ENCODE results near the gene EID3.

DNA sequence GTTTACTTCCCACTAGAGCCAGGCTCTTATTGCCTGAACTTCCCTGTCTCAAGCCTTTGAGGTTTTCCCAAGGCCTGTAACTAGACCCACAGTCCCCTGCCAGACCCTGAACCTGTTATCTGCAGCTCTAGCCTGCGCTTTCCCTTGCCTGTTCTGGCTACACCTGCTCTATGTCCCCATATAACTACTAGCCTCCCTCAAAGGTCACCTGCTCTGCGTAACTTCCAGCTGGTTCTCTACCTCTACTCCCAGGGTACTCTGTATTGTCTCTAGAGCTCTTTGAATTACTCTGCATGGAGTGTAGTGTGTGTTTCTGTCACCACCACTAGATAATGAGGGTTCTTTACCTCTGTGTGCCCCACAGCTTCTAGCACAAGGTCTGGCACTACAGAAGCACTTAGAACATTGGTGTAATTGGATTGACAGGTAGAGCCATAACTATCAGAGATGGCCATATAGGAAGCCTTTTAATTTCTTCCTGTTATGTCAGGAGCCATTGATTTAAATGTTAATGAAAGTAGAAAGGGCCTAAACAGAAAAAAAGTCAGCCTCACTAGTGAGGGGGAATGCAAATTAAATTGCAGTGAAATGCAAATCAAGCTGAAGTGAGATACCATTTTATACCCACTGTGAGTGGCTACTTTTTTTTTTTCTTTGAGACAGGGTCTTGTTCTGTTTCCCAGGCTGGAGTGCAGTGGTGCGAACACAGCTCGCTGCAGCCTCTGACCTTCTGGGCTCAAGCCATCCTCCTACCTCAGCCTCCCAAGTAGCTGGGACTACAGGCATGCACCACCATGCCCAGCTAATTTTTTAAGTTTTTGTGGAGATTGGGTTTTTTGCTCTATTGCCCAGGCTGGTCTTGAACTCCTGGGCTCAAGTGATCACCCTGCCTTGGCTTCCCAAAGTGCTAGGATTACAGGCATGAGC lies 47.8 kb downstream of the EID3 start:
- TF ChIP-seq, protein P1, sequence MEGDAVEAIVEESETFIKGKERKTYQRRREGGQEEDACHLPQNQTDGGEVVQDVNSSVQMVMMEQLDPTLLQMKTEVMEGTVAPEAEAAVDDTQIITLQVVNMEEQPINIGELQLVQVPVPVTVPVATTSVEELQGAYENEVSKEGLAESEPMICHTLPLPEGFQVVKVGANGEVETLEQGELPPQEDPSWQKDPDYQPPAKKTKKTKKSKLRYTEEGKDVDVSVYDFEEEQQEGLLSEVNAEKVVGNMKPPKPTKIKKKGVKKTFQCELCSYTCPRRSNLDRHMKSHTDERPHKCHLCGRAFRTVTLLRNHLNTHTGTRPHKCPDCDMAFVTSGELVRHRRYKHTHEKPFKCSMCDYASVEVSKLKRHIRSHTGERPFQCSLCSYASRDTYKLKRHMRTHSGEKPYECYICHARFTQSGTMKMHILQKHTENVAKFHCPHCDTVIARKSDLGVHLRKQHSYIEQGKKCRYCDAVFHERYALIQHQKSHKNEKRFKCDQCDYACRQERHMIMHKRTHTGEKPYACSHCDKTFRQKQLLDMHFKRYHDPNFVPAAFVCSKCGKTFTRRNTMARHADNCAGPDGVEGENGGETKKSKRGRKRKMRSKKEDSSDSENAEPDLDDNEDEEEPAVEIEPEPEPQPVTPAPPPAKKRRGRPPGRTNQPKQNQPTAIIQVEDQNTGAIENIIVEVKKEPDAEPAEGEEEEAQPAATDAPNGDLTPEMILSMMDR (IDR thresholded peaks at IDR 0.05) = no peak
- TF ChIP-seq POLR2A (IDR thresholded peaks at IDR 0.05) = no peak
